ENCODE data around the gene JAZF1. TPM values are rescaled to one million over a fixed set of nuclear protein-coding genes. Genes with fewer than 3 reads are reported as not detected.
"Not testable (repeated sequence)": the region's sequence is repeated elsewhere in the genome, so short reads cannot be mapped to it uniquely, and the experiment has no call there.

Gene JAZF1
- total and polyA plus RNA-seq, 2 experiments from 2014 or later, result 9.5 to 12.1 TPM

DNA sequence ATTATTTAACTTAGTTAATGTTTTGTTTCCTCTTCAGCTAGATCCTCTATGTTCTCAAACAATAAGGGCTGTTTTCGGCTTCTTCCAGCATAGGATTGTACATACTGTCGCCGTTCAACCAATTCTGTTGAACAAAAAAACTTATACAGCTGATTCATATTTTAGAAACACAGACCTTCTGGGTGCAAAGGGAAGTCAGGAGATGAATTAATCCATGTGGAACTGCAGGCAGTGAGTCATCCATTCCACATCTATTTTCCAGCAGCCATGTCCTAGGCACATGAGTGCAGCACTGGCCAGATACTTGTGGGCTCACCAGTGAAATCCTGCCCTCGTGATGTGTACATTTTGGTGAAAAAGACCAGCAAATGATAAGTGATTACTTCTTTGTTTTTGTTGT, 163.2 kb downstream of the JAZF1 start:
- Histone ChIP-seq H3K4me1 (ENCODE audit: insufficient read depth) (peaks cover 5% of the 10 kb centered on the region), H2AFZ (no peak overlapping the region), H3K79me2 (peaks cover 3% of the 10 kb centered on the region), H3K9me3 (ENCODE audit: low read depth) (no peaks in the 10 kb centered on the region), H3K27ac (no peak overlapping the region), H4K20me1 (ENCODE audit: insufficient read depth, poor library complexity, severe bottlenecking) (no peaks in the 10 kb centered on the region), H3K4me3 (no peak overlapping the region), H3K27me3 (no peaks in the 10 kb centered on the region), H3K4me2 (no peak overlapping the region), H3K36me3 (replicated peaks; ENCODE audit: insufficient read depth, low read depth) (no peaks in the 10 kb centered on the region), H3K9me2 (replicated peaks; ENCODE audit: insufficient read depth) (no peaks in the 10 kb centered on the region)
- 93% methylated on average over 4 of the region's 4 CpGs for WGBS (ENCODE audit: low lambda C conversion rate, missing lambda C conversion rate)
- no peak for TF ChIP-seq CTCF (IDR thresholded peaks at IDR 0.05; ENCODE audit: poor library complexity)
- no peak for TF ChIP-seq EZH2 (IDR thresholded peaks at IDR 0.05; ENCODE audit: borderline replicate concordance)
- no peak for TF ChIP-seq EZH2phosphoT487 (IDR thresholded peaks at IDR 0.05; ENCODE audit: low read depth, severe bottlenecking, unreplicated experiment)
- no peak for DNase-seq (ENCODE audit: low spot score)

GRCh38 chr7:28016297-28016696, 164.3 kb downstream of the JAZF1 start:
- DNase-seq (ENCODE audit: low spot score), result no peak
- Histone ChIP-seq H2AFZ (no peak overlapping the region), H3K27ac (no peak overlapping the region), H3K9me2 (replicated peaks; ENCODE audit: insufficient read depth) (no peaks in the 10 kb centered on the region), H3K4me1 (ENCODE audit: insufficient read depth) (peaks cover 5% of the 10 kb centered on the region), H3K4me3 (no peak overlapping the region), H3K4me2 (no peak overlapping the region), H4K20me1 (ENCODE audit: insufficient read depth, poor library complexity, severe bottlenecking) (no peaks in the 10 kb centered on the region), H3K36me3 (replicated peaks; ENCODE audit: insufficient read depth, low read depth) (no peaks in the 10 kb centered on the region), H3K79me2 (peaks cover 3% of the 10 kb centered on the region), H3K27me3 (no peaks in the 10 kb centered on the region), H3K9me3 (ENCODE audit: low read depth) (no peaks in the 10 kb centered on the region)
- 61% methylated on average over 2 of the region's 2 CpGs for WGBS (ENCODE audit: low lambda C conversion rate, missing lambda C conversion rate)
- no peak for TF ChIP-seq CTCF (IDR thresholded peaks at IDR 0.05; ENCODE audit: poor library complexity)
- TF ChIP-seq EZH2 (IDR thresholded peaks at IDR 0.05; ENCODE audit: borderline replicate concordance), result no peak
- TF ChIP-seq EZH2phosphoT487 (IDR thresholded peaks at IDR 0.05; ENCODE audit: low read depth, severe bottlenecking, unreplicated experiment), result no peak

GRCh38 chr7:28015169-28015568, 165.4 kb downstream of the JAZF1 start:
- Histone ChIP-seq H3K79me2 (peaks cover 3% of the 10 kb centered on the region), H3K4me1 (ENCODE audit: insufficient read depth) (peaks cover 5% of the 10 kb centered on the region), H3K9me2 (replicated peaks; ENCODE audit: insufficient read depth) (no peaks in the 10 kb centered on the region), H3K36me3 (replicated peaks; ENCODE audit: insufficient read depth, low read depth) (no peaks in the 10 kb centered on the region), H3K27ac (no peak overlapping the region), H3K27me3 (no peaks in the 10 kb centered on the region), H3K4me2 (no peak overlapping the region), H2AFZ (no peak overlapping the region), H3K9me3 (ENCODE audit: low read depth) (no peaks in the 10 kb centered on the region), H4K20me1 (ENCODE audit: insufficient read depth, poor library complexity, severe bottlenecking) (no peaks in the 10 kb centered on the region), H3K4me3 (no peak overlapping the region)
- DNase-seq (ENCODE audit: low spot score), result no peak
- 92% methylated on average over 4 of the region's 4 CpGs for WGBS (ENCODE audit: low lambda C conversion rate, missing lambda C conversion rate)
- TF ChIP-seq CTCF (IDR thresholded peaks at IDR 0.05; ENCODE audit: poor library complexity) (no peak), EZH2phosphoT487 (IDR thresholded peaks at IDR 0.05; ENCODE audit: low read depth, severe bottlenecking, unreplicated experiment) (no peak), EZH2 (IDR thresholded peaks at IDR 0.05; ENCODE audit: borderline replicate concordance) (no peak)

DNA sequence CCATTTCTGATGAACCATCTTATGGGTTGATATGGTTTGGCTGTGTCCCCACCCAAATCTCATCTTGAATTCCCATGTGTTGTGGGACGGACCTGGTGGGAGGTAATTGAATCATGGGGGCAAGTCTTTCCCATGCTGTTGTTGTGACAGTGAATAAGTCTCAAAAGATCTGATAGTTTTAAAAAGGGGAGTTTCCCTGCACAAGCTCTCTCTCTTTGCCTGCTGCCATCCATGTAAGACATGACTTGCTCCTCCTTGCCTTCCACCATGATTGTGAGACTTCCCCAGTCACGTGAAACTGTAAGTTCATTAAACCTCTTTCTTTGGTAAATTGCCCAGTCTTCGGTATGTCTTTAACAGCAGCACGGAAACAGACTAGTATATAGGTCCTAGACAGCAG, 166.3 kb downstream of the JAZF1 start:
- not testable (repeated sequence) for H3K27me3 ChIP-seq; H3K36me3 ChIP-seq (replicated peaks; ENCODE audit: insufficient read depth, low read depth); H2AFZ ChIP-seq; H3K79me2 ChIP-seq; H3K9me2 ChIP-seq (replicated peaks; ENCODE audit: insufficient read depth); H4K20me1 ChIP-seq (ENCODE audit: insufficient read depth, poor library complexity, severe bottlenecking); H3K9me3 ChIP-seq (ENCODE audit: low read depth); H3K27ac ChIP-seq; H3K4me2 ChIP-seq; DNase-seq (ENCODE audit: low spot score); H3K4me1 ChIP-seq (ENCODE audit: insufficient read depth); H3K4me3 ChIP-seq
- WGBS (ENCODE audit: low lambda C conversion rate, missing lambda C conversion rate), result 93% methylated on average over 4 of the region's 4 CpGs

Data from hepatocyte (in vitro differentiated cells).